PC-3 (cell line): ENCODE data around the gene SERPIND1.

Experiments used
- CTCF ChIP-seq: fragments of 300-600 bp; sonication (generic); conservative IDR thresholded peaks from 2 replicates; pipeline ENCODE4 v1.5.1; 2017; ENCODE audit warnings: antibody characterized with exemption, low read depth, mild to moderate bottlenecking, low read length
- EZH2 ChIP-seq: fragments of 300-600 bp; sonication (generic); IDR thresholded peaks from one replicate; pipeline ENCODE4 v1.6.1; 2017; ENCODE audit warnings: antibody characterized with exemption, mild to moderate bottlenecking, low read length; ENCODE audit not compliant: unreplicated experiment
- EZH2phosphoT487 ChIP-seq: fragments of 300-600 bp; sonication (generic); IDR thresholded peaks from 2 replicates; pipeline ENCODE4 v1.6.1; 2018; ENCODE audit warnings: mild to moderate bottlenecking, antibody characterized with exemption, low read length, borderline replicate concordance

DNA sequence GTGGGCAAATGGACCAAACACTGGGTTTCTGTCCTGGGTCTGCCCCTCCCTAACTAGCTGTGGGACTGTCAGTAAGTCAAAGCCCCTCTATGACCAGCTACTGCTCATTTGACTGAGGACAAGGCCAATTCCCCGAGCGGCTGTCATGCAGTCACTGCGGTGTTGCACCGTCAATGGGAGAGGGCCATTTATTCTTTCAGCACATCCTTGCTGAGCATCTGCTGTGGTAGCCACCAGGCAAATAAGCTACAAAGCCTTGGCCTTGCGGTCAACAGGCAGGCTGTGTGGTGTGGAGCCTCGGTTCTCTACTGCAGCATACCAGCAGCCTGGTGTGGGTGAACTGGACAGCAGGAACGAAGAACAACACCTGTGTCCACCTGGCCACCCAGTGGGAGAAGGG lies 25.8 kb upstream of the SERPIND1 start:
- TF ChIP-seq CTCF: no peak
- no peak for TF ChIP-seq EZH2
- TF ChIP-seq EZH2phosphoT487: no peak
